ENCODE measurements around the gene C16orf54.
A peak's percentile ranks its signal among the peaks of the same experiment; 100 is the strongest.
"Not testable (repeated sequence)": the region's sequence is repeated elsewhere in the genome, so short reads cannot be mapped to it uniquely, and the experiment has no call there.

Gene C16orf54

GRCh38 chr16:29745853-29746345 lies at the start of gene C16orf54:
TSS of gene C16orf54 (minus strand) at chr16:29745990. CDS start at chr16:29744951, 1,039 bp downstream.
- FAIRE-seq (peak; percentile 92), DNase-seq (ENCODE audit: extremely low spot score, insufficient read length, low read depth) (peak; percentile 67)

GRCh38 chr16:29794231-29794710 lies 48.5 kb upstream of the C16orf54 start:
- DNase-seq (ENCODE audit: extremely low spot score, insufficient read length, low read depth): no peak
- FAIRE-seq: no peak

- not testable (repeated sequence) for FAIRE-seq; DNase-seq (ENCODE audit: extremely low spot score, insufficient read length, low read depth)
Observed at GRCh38 chr16:29793153-29793552, 47.4 kb upstream of the C16orf54 start.

- no peak for DNase-seq (ENCODE audit: extremely low spot score, insufficient read length, low read depth)
- no peak for FAIRE-seq
Observed at GRCh38 chr16:29791845-29792807, 46.3 kb upstream of the C16orf54 start.

GRCh38 chr16:29790949-29791844 lies 45.4 kb upstream of the C16orf54 start:
- DNase-seq (ENCODE audit: extremely low spot score, insufficient read length, low read depth) (no peak), FAIRE-seq (no peak)

GRCh38 chr16:29790183-29790948 lies 44.6 kb upstream of the C16orf54 start, which contains the start of gene KIF22:
TSS of gene KIF22 (plus strand) at chr16:29790751. CDS start at chr16:29790760, 9 bp downstream.
- DNase-seq (ENCODE audit: extremely low spot score, insufficient read length, low read depth) (peak; percentile 98), FAIRE-seq (peak; percentile 92)

- no peak for DNase-seq (ENCODE audit: extremely low spot score, insufficient read length, low read depth)
- no peak for FAIRE-seq
Observed at GRCh38 chr16:29789775-29790182, 44.0 kb upstream of the C16orf54 start.

GRCh38 chr16:29787155-29787554 lies 41.4 kb upstream of the C16orf54 start:
- DNase-seq (ENCODE audit: extremely low spot score, insufficient read length, low read depth); FAIRE-seq: not testable (repeated sequence)

GRCh38 chr16:29784901-29785500 lies 39.2 kb upstream of the C16orf54 start:
- DNase-seq (ENCODE audit: extremely low spot score, insufficient read length, low read depth): peak; percentile 47

GRCh38 chr16:29784157-29784556 lies 38.4 kb upstream of the C16orf54 start:
- DNase-seq (ENCODE audit: extremely low spot score, insufficient read length, low read depth) (no peak), FAIRE-seq (no peak)

More at GRCh38 chr16:29784901-29785500, 39.2 kb upstream of the C16orf54 start:
- FAIRE-seq: no peak

GRCh38 chr16:29783094-29783953 lies 37.5 kb upstream of the C16orf54 start:
- FAIRE-seq; DNase-seq (ENCODE audit: extremely low spot score, insufficient read length, low read depth): not testable (repeated sequence)

- FAIRE-seq (no peak), DNase-seq (ENCODE audit: extremely low spot score, insufficient read length, low read depth) (no peak)
Observed at GRCh38 chr16:29779474-29779873, 33.7 kb upstream of the C16orf54 start.

- no peak for DNase-seq (ENCODE audit: extremely low spot score, insufficient read length, low read depth)
- no peak for FAIRE-seq
Observed at GRCh38 chr16:29777576-29778350, 32.0 kb upstream of the C16orf54 start, which contains the start of gene ZG16. TSS of gene ZG16 (plus strand) at chr16:29778256. CDS start at chr16:29779267, 1,011 bp downstream.

GRCh38 chr16:29775742-29776408 lies 30.1 kb upstream of the C16orf54 start:
- FAIRE-seq: no peak

GRCh38 chr16:29774730-29775129 lies 28.9 kb upstream of the C16orf54 start:
- no peak for FAIRE-seq
- DNase-seq (ENCODE audit: extremely low spot score, insufficient read length, low read depth): no peak

More at GRCh38 chr16:29775742-29776408, 30.1 kb upstream of the C16orf54 start:
- no peak for DNase-seq (ENCODE audit: extremely low spot score, insufficient read length, low read depth)

GRCh38 chr16:29772330-29772729 lies 26.5 kb upstream of the C16orf54 start:
- not testable (repeated sequence) for FAIRE-seq; DNase-seq (ENCODE audit: extremely low spot score, insufficient read length, low read depth)

Measured in GM18507 (cell line).